SK-N-SH treated with all-trans-retinoic acid at 6 μM for 48 hours (cell line): ENCODE measurements around the gene KNCN.

Experiments used
- BACH2 ChIP-seq: fragments of 250-450 bp; sonication (Bioruptor Pico); IDR thresholded peaks from 2 replicates; pipeline ENCODE4 v1.9.0; 2021; ENCODE audit warnings: mild to moderate bottlenecking, borderline replicate concordance
- CREB5 ChIP-seq: fragments of 250-450 bp; sonication (Bioruptor Pico); IDR thresholded peaks from 2 replicates; pipeline ENCODE4 v1.5.1; 2020; ENCODE audit warnings: low read depth, mild to moderate bottlenecking, moderate library complexity
- ISL1 ChIP-seq: fragments of 250-450 bp; sonication (Bioruptor Pico); IDR thresholded peaks from 2 replicates; pipeline ENCODE4 v2.1.2; 2022; ENCODE audit warnings: mild to moderate bottlenecking, moderate library complexity
- OSR1 ChIP-seq: fragments of 250-450 bp; sonication (Bioruptor Pico); IDR thresholded peaks from 2 replicates; pipeline ENCODE4 v1.8.0; 2022; ENCODE audit warnings: moderate library complexity, mild to moderate bottlenecking, inconsistent platforms
- PATZ1 ChIP-seq: fragments of 250-450 bp; sonication (Bioruptor Pico); IDR thresholded peaks from 2 replicates; pipeline ENCODE4 v1.8.0; 2020; ENCODE audit warnings: mild to moderate bottlenecking, moderate library complexity, borderline replicate concordance
- POU6F1 ChIP-seq: fragments of 250-450 bp; sonication (Bioruptor Pico); IDR thresholded peaks from 2 replicates; pipeline ENCODE4 v1.8.0; 2021; ENCODE audit warnings: low read depth, mild to moderate bottlenecking, moderate library complexity, borderline replicate concordance
- PPARA ChIP-seq: fragments of 250-450 bp; sonication (Bioruptor Pico); IDR thresholded peaks from 2 replicates; pipeline ENCODE4 v1.5.0; 2020; ENCODE audit warnings: mild to moderate bottlenecking, borderline replicate concordance
- RARB ChIP-seq: fragments of 250-450 bp; sonication (Bioruptor Pico); IDR thresholded peaks from 2 replicates; pipeline ENCODE4 v1.8.0; 2021; ENCODE audit warnings: mild to moderate bottlenecking, moderate library complexity
- SNAI2 ChIP-seq: fragments of 250-450 bp; sonication (Bioruptor Pico); IDR thresholded peaks from 2 replicates; pipeline ENCODE4 v1.5.0; 2020; ENCODE audit warnings: mild to moderate bottlenecking, moderate library complexity
- ZFP3 ChIP-seq: fragments of 250-450 bp; sonication (Bioruptor Pico); IDR thresholded peaks from 2 replicates; pipeline ENCODE4 v1.5.0; 2020; ENCODE audit warnings: mild to moderate bottlenecking, moderate library complexity
- ZFP30 ChIP-seq: fragments of 450-650 bp; formaldehyde crosslinking; IDR thresholded peaks from 2 replicates; pipeline ENCODE4 v1.5.0; 2022; ENCODE audit warnings: mild to moderate bottlenecking, moderate library complexity
- ZNF70 ChIP-seq: fragments of 450-650 bp; formaldehyde crosslinking; IDR thresholded peaks from 2 replicates; pipeline ENCODE4 v1.5.0; 2020; ENCODE audit warnings: mild to moderate bottlenecking, moderate library complexity

- no peak for TF ChIP-seq ISL1 (CRISPR knock-in tag)
- TF ChIP-seq PPARA (CRISPR knock-in tag), result no peak
- TF ChIP-seq CREB5, result no peak
- TF ChIP-seq OSR1 (CRISPR knock-in tag), result no peak
- no peak for TF ChIP-seq RARB (CRISPR knock-in tag)
- TF ChIP-seq ZFP3, result no peak
- no peak for TF ChIP-seq POU6F1 (CRISPR knock-in tag)
- no peak for TF ChIP-seq PATZ1 (CRISPR knock-in tag)
- no peak for TF ChIP-seq SNAI2
- TF ChIP-seq ZFP30 (CRISPR knock-in tag), result no peak
- TF ChIP-seq ZNF70 (CRISPR knock-in tag), result no peak
- TF ChIP-seq BACH2, result no peak
Observed at GRCh38 chr1:46554597-46555381, 3.3 kb upstream of the KNCN start.
